ENCODE data around the gene LCA5.
A peak's percentile ranks its signal among the peaks of the same experiment; 100 is the strongest.
"Not testable (repeated sequence)": the region's sequence is repeated elsewhere in the genome, so short reads cannot be mapped to it uniquely, and the experiment has no call there.

Gene LCA5

DNA sequence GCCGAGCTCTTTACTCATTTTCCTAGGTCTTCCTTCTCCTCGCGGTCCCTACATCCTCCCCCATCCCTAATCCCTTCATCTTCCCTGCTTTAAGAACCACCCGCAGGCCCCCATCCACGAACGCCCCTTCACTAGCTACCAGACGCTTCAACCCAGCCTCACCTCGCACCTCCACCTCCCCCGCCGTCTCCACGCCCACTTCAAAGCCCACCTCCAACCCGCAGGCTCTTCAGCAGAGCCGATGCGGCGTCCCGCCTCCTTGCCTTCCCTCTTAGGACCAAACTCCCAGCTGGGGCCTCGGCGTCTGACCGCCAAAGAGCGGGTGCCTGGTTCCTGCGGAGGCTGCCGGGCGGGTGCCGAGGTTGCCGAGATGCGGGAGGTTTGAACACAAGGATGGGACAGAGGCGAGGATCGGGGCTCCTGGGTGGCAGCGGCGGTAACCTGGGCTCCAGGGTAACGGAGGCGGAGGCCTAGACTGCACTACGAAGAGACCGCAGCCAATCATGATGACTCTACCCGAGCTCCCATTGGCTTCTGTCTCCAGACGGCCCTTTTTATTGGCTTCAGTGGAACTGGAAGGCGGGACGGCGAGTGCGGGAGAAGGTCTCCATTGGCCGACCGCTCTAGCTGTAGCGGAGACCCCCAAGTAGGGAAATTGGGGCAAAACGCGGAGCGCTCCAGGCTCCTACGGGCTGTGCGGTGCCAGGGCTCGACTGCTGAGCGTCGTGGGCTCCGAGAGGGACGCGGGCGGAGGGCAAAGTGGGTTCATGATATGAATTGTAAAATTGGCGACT lies at the start of gene LCA5:
LCA5 (minus strand) TSS at position 477 of the 794 bp plus-strand sequence. CDS start 18,536 bp downstream, outside the sequence.
- DNase-seq (ENCODE audit: extremely low read depth in 1 of 2, low read depth in 1 of 2): peak; percentile 59 to 60

DNA sequence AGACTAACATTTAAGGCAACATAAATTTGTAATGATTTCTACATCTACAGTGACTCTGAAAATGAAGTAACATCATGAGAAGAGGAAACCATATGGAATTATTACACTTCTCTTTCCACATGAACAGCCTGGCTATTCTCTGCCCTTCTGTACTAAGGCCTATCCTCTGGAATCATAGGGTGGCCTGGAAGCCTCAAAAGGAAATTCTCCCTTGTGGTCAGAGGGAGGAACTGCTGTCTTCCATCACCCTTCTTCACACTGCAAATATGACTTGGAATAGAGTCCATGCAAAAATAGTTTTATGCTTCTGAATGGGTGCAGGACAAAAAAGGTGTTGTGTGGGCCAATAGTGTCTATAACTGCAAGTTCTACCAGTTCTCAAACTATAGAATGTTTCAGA lies 49.3 kb upstream of the LCA5 start:
- no peak for DNase-seq (ENCODE audit: extremely low read depth in 1 of 2, low read depth in 1 of 2)

DNA sequence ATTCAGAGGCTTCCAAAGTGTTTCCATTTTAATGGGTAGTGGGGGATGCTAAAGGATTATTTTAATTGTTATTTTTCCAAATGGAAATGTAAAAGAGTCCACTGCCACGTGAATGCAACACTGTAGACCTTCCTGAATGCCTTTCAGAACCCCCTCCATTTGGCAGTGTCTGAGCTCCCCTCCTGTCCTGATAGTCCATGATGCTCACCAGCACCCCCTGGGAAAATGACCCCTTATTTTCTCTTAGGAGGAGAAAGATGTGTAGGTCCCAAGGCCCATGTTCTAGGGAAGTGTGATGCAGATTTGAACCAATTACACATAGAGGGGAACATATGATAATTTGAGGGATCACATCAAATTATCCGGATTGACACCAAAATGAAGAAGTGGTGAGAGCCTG lies 47.1 kb upstream of the LCA5 start:
- no peak for DNase-seq (ENCODE audit: extremely low read depth in 1 of 2, low read depth in 1 of 2)

DNA sequence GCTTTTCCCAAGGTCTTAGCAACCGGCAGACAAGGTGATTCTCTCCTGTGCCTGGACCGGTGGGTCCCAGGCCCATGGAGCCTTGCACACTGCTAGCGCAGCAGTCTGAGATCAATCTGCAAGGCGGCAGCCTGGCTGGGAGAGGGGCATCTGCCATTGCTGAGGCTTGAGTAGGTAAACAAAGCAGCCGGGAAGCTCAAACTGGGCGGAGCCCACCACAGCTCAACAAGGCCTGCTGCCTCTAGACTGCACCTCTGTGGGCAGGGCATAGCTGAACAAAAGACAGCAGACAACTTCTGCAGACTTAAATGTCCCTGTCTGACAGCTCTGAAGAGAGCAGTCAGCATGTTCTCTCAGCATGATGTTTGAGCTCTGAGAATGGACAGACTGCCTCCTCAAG lies 40.7 kb upstream of the LCA5 start:
- not testable (repeated sequence) for DNase-seq (ENCODE audit: extremely low read depth in 1 of 2, low read depth in 1 of 2)

DNA sequence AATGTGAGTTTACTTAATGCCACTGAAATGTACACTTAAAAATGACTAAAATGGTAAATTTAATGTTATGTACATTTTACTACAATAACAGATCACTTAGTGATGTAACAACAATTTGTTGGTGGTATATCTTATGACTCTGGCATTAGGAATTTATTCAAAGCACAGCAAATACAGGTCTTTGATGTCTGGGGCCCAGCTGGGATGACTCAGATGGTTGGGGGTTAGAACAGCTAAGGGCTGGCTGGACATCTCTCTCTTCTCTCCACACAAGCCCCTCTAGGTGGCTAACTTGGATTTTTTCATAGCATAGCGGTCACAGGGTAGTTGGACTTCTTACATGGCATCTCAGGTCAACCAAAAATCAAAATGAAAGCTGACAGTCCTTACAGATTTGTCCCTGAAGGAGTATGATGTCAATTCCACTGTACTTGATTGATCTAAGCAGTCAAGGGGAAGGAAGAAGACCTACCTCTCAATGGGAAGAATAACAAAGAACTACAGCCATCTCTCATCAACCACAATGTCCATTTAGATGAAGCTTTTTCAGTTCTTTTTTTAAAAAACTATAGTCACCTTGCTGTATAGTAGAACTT lies 37.5 kb upstream of the LCA5 start:
- no peak for DNase-seq (ENCODE audit: extremely low read depth in 1 of 2, low read depth in 1 of 2)

DNA sequence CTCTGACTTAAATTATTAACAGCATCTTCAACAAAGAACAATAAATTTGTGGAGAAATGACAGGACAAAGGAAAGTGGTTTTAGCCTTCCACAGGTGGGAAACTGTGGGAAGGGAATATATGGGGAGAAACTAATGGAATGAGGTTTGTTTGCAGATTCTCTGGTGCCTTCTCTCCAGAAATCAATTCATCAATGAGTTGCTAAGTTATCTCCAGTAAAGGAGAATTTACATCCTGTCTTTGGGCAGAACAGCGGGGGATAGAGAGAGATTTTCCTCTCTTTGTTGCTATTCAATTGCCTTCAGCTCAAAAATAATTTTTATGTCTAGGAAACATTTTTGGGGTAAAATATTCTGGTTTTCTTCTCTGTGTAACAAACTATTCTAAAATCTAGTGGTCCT lies 36.9 kb upstream of the LCA5 start:
- no peak for DNase-seq (ENCODE audit: extremely low read depth in 1 of 2, low read depth in 1 of 2)

DNA sequence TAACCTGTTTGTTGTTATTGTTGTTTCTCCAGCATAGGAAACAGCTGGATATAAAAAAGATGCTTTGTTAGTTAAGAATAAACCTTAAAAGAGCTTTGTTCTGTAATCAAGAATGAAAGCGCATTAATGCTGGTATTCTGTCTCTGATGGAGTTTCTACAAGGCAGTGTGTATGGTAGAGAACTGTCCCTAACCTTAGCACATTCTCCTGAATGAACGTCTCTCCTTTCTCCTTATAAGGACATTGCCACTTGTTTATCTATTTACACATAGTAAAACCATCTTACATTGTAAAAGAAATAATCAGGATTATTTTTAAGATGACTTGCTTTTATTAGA lies 33.8 kb upstream of the LCA5 start:
- DNase-seq (ENCODE audit: extremely low read depth in 1 of 2, low read depth in 1 of 2): no peak

DNA sequence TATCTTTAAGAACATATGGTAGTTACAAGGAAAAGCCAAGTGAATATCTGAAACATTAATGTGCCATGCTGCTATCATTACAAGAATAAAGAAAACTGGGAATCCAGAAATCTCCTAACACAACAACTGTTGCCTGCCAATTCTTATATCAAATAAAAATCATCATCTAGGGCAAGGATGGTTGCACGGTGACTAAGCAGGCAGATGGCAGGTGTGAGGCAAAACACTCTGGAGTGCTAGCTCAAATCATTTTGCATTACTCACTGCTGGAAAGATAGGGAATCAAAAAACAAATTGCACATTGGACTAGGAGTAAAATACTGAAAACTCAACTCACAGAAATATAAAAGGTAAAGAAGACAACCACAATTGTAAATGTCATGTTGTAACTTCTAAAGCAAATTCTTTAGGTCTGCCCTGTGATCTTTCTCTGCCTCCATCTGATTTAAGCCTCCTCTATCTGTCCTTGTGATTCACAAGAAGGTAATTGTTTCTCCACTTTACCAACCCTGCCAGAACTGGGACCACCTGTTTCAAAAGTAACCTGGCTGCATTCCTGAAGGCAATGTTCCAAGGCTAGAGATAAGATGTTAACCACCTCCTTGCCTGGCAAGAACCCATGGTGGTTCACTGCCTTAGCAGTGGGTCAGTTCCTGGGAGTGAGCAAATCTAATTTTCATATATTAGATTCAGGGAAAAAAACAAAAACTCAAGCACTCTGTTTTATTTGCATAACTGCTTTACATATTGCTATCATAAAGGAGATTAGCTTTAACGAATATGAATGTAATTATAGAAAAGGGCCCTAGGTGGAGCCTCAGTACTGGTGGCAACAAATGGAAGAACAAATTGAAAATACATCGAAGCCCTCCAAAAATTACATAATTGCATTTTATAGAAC lies 33.1 kb upstream of the LCA5 start:
- DNase-seq (ENCODE audit: extremely low read depth in 1 of 2, low read depth in 1 of 2): no peak

DNA sequence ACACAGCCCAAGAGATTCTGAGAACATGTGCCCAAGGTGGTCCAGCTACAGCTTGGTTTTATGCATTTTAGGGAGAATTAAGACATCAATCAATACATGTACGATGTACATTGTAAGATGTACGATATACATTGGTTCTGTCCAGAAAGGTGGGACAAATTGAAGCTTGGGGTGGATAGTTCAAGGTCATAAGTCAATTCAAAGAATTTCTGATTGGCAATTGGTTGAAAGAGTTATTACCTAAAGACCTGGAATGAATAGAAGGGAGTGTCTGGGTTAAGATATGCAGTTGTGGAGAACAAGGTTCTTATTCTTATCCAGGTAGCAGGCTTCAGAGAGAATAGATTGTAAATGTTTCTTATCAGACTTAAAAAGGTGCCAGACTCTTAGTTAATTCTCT lies 31.8 kb upstream of the LCA5 start:
- DNase-seq (ENCODE audit: extremely low read depth in 1 of 2, low read depth in 1 of 2): no peak

DNA sequence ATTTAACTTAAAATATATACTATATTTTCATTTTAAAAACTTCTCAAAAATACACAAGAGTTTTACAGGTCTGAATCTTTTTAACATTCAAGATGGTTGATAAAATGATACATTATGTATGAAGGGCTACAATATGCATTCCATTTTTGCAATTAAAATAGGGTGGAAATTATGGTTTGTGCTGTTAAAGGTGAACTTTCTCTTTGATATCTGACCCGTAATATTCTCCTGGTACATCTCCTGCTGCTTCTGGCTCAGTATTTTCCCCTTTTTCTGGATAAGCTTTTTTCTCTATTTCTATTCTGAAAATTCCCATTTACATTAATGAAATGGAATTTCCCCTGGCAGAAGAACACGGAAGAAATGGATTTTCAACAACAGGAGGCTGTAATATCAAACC lies 27.4 kb upstream of the LCA5 start:
- DNase-seq (ENCODE audit: extremely low read depth in 1 of 2, low read depth in 1 of 2): no peak

DNA sequence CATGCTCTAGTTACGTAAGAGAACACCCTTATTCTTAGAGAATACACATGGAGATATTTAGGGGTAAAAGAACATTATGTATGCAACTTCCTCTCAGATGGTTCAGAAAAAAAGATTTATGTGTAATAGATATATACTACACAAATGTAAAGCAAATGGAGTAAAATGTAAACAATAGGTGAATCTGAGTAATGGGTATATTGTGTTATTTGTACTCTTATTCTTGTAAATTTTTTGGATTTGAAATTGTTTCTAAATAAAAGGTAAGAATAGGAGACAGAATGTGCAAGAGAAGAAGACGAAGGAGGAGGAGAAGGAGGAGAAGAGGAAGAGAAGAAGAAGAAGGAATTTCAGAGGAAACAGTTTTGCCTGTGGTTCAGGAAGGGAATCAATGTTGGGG lies 22.5 kb upstream of the LCA5 start:
- DNase-seq (ENCODE audit: extremely low read depth in 1 of 2, low read depth in 1 of 2): no peak

DNA sequence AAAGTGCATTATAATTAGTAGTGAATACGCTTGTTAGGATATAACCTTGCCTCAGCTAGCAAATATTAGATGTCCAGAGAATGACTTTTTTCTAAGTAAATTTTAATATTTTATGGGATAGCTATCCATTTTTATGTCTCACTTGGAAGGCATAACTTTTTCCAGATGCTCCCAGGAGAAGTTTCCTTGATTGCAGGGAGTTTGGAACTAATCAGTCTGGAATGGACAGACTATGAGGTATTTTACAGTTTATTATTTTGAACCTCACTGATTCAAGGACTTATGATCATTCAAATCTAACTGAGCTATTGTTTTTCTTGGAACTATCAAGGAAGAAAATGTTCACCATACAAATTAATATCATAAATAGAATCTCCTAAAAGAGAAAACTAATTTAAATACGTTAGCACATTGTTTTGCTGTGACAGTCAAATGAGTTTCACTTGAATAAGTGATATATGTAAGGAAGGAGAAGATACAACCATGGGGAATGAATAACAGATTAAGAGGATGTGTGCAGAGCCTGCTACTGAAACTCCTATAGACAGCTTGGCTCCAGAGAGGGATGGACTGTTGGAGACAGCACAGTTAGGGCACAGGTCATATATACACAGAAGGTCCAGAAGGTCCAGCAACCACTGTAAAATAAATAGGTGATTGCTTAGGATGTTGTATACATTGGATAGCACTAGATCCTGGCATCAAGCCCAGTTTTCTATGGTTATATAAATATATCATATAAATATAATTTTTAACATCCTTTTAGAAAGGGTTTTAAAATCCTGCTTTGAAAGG lies 20.6 kb upstream of the LCA5 start:
- DNase-seq (ENCODE audit: extremely low read depth in 1 of 2, low read depth in 1 of 2): no peak

DNA sequence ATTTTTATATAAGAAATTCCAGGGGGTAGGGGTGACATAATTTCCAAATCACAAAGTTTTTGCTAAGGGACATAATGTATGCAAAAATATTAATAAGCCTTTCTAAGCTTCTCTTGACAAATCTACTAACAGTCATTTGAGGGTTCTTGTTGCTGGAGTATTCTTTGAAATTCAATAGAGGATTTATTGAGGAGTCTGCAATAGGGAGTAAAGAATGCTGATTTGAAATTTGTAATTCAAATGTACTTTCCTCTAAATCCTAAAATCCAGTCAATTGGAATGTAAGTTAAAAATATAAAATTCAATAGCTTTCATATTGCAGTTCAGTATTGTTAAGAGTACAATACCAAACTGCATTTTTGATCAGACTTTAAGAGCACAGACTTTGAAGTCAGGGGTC lies 17.1 kb upstream of the LCA5 start:
- no peak for DNase-seq (ENCODE audit: extremely low read depth in 1 of 2, low read depth in 1 of 2)

DNA sequence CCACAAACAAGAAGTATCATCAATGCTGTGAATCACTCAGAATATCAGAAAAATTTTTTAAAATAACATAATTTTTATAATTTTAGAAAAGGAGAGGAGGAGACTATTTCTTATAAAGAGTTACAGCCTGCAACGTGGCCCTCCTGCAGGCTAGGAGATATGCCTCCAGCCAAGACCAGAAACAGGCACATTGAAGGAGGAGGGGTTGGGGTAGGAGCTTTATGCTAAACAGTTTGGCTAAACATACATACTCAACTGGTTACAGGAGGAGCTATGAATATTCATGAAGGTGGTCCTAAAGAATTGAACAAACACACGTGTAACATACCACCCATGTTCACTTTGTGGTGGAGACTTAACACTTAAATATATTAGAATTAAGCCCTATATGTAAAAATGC lies 14.2 kb upstream of the LCA5 start:
- DNase-seq (ENCODE audit: extremely low read depth in 1 of 2, low read depth in 1 of 2): no peak

DNA sequence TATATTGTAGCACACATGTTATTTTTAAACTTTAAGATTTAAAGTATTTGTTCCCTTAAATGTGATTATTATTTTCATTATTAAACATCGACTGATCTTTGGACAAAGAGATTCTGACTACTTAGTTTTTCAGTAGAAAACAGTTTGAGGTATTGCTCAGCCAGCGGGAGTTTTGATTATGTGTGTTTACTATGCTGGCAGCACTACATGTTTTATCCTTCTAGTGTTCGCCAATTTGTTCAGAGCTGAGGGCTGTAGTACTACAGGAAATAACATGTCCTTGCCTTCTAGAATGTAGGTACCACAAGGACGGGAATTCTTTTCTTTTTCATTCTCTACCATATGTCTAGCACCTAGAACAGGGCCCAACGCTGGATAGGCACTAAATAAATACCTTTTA lies 11.1 kb upstream of the LCA5 start:
- no peak for DNase-seq (ENCODE audit: extremely low read depth in 1 of 2, low read depth in 1 of 2)

DNA sequence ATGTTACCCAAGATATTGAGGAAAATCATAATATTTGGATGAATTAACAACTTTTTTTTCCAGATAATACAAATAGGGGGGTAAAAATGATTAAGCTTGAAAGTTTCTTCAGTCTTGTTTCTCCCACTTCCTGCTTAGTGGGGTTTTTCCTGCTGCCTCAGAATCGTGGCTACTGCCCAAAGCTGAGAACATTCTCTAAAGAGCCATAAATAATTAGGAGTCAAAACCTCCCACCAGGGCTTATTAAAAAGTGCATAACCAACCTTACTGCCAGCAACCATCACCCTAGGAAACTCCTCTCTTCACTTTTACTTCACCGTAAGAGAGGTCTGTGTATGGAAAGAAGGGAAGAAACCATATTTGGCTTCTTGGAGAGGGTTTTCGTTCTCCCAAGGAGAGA lies 9.0 kb upstream of the LCA5 start:
- DNase-seq (ENCODE audit: extremely low read depth in 1 of 2, low read depth in 1 of 2): no peak

DNA sequence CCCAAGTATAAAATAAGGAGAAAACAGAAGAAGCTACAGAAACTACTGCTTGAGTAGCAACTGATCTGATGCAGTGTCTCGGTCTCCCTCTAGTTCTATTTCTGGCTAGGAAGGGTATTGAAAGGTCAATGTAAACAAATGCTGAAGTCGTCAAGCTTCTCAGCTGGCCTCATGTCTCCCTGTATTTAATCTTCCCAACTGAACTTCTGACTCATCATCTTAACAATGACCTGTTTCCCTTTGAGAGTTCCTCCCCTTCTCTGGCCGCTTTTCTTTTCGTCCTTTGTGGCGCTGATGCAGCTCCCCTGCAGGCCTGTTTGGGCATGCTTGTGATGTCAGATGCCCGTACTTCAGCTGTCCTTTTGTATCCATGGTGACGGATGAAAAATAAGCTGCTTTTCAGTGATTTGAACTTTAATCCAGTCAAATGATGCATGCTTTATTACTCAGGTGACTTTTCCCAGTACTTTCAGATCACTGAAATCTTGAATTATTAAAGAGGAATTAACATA lies 7.8 kb upstream of the LCA5 start:
- DNase-seq (ENCODE audit: extremely low read depth in 1 of 2, low read depth in 1 of 2): no peak

DNA sequence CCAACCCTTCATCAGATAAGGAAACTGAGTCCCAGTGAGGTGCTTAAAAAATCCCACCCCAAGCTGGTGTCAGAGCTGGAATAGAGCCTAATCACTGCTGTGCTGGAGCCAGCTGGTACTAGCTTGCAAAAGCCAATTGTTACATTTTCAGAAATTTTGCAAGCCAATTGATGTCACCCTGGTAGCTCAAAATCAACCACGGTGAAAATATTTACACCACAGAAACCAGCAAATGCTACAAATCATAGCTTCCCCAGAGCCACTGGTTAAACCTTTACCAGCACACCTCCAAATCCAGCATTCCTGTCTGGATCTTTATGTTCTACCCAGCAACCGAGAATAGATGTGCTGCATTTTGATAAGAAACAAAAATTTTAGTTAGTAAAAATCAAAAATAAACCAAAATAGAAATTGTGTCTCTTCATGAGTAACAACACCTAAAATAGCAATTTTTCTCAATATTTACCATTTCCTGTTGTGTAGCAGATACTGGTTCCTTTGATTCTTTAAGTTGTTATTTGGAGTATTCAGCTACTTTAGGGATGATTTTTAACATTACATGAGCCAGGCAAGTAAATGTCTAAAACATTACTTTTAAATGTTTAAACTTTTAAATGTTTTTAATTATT lies 7.2 kb upstream of the LCA5 start:
- no peak for DNase-seq (ENCODE audit: extremely low read depth in 1 of 2, low read depth in 1 of 2)

DNA sequence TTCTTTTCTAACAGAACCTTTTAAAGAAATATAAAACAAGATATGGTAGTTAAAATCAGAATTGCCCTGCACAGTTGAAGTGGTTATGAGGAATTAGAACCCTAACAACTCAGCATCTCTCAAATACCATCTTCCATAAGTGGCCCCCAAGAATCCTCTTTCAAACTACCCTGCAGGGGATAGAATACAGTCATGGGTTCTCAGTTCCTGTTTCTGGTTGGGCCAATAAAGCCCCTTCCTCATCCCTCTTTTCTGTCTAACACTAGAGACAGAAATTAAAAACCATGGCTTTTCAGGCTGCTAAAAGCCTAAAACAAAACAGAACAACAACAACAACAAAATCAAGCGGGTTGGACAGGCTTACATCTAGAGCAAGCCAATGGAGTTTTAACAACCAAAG lies 6.7 kb upstream of the LCA5 start:
- no peak for DNase-seq (ENCODE audit: extremely low read depth in 1 of 2, low read depth in 1 of 2)

DNA sequence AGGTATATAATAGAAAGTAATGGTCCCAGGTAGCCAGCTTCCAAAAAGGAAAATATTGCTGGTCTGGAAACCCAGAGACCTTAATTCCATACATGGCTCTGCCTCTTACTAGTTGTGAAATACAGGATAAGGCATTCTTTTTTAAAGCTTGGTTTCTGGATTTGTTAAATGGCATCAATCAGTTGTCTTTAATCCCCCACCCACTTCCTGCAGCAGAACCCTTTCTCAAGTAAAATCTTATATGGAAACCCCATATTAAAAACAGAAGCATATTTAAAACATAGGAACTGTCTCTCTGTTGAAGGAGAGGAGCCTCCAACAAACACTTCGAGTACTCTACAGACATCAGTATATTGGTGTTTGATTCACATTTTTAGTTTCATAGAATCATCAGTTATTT lies 6.2 kb upstream of the LCA5 start:
- no peak for DNase-seq (ENCODE audit: extremely low read depth in 1 of 2, low read depth in 1 of 2)

All from activated CD8-positive, alpha-beta memory T cell treated with anti-CD3 and anti-CD28 coated beads for 1 hour (primary cell).